Measurements from ENCODE around the gene LTBP1. TPM values are rescaled to one million over a fixed set of nuclear protein-coding genes. Genes with fewer than 3 reads are reported as not detected.

The LTBP1 gene
- total RNA-seq, 2 experiments from 2014 or later = 61.1 to 82.6 TPM

GRCh38 chr2:33226546-33226945 is 279.8 kb downstream of the LTBP1 start:
- Histone ChIP-seq H3K4me2 (ENCODE audit: low read length) (no peak overlapping the region), H2AFZ (ENCODE audit: low read length) (no peak overlapping the region), H3K27ac (ENCODE audit: low read depth, low read length, poor library complexity, severe bottlenecking) (no peak overlapping the region), H3K9me3 (ENCODE audit: low read length) (0 out of 2 replicates have a peak, but pooled peaks cover 3% of the 10 kb centered on the region), H3K4me3 (ENCODE audit: low read depth, low read length, poor library complexity, severe bottlenecking) (no peak overlapping the region), H4K20me1 (ENCODE audit: insufficient read depth, low read length) (no peaks in the 10 kb centered on the region), H3K4me1 (ENCODE audit: insufficient read depth, low read length, poor library complexity, severe bottlenecking) (no peaks in the 10 kb centered on the region), H3K36me3 (ENCODE audit: insufficient read depth, low read length) (peaks cover 63% of the 10 kb centered on the region), H3K79me2 (ENCODE audit: insufficient read depth, low read depth, low read length) (no peaks in the 10 kb centered on the region), H3K9me2 (ENCODE audit: insufficient read depth, low read length) (no peaks in the 10 kb centered on the region)
- ChIA-PET POLR2A (no interaction called here), CTCF (ENCODE audit: unreplicated experiment) (no interaction called here)
- intact Hi-C loops (cut with micrococcal nuclease; ENCODE audit: unreplicated experiment) = no loop called here
- no TSS peak for BruUV-seq (replicated peaks)
- DNase-seq (ENCODE audit: low spot score) = no peak
- TF ChIP-seq CTCF (conservative IDR thresholded peaks at IDR 0.05; ENCODE audit: low read length) (no peak), EZH2phosphoT487 (IDR thresholded peaks at IDR 0.05; ENCODE audit: borderline replicate concordance, low read depth, low read length) (no peak)

GRCh38 chr2:33229646-33230045 is 282.9 kb downstream of the LTBP1 start:
- TF ChIP-seq CTCF (conservative IDR thresholded peaks at IDR 0.05; ENCODE audit: low read length) (no peak), EZH2phosphoT487 (IDR thresholded peaks at IDR 0.05; ENCODE audit: borderline replicate concordance, low read depth, low read length) (no peak)
- no peak overlapping the region for H3K4me2 ChIP-seq (ENCODE audit: low read length)
- no TSS peak for BruUV-seq (replicated peaks)
- peaks cover 50% of the 10 kb centered on the region for H3K36me3 ChIP-seq (ENCODE audit: insufficient read depth, low read length)
- H2AFZ ChIP-seq (ENCODE audit: low read length) = no peak overlapping the region
- no peak overlapping the region for H3K4me3 ChIP-seq (ENCODE audit: low read depth, low read length, poor library complexity, severe bottlenecking)
- no peaks in the 10 kb centered on the region for H3K9me2 ChIP-seq (ENCODE audit: insufficient read depth, low read length)
- intact Hi-C loops (cut with micrococcal nuclease; ENCODE audit: unreplicated experiment) = no loop called here
- H3K27ac ChIP-seq (ENCODE audit: low read depth, low read length, poor library complexity, severe bottlenecking) = no peak overlapping the region
- CTCF ChIA-PET (ENCODE audit: unreplicated experiment) = no interaction called here
- DNase-seq (ENCODE audit: low spot score) = no peak
- 0 out of 2 replicates have a peak, but pooled peaks cover 3% of the 10 kb centered on the region for H3K9me3 ChIP-seq (ENCODE audit: low read length)
- H3K79me2 ChIP-seq (ENCODE audit: insufficient read depth, low read depth, low read length) = no peaks in the 10 kb centered on the region
- POLR2A ChIA-PET = interaction anchor here (0.6 kb wide), 1 partner anchor 79 kb away, joined by 3 read pairs; no protein-coding TSS in a partner anchor
- H4K20me1 ChIP-seq (ENCODE audit: insufficient read depth, low read length) = no peaks in the 10 kb centered on the region
- H3K4me1 ChIP-seq (ENCODE audit: insufficient read depth, low read length, poor library complexity, severe bottlenecking) = no peaks in the 10 kb centered on the region

- Histone ChIP-seq H3K79me2 (ENCODE audit: insufficient read depth, low read depth, low read length) (no peaks in the 10 kb centered on the region), H3K4me2 (ENCODE audit: low read length) (no peak overlapping the region), H3K4me3 (ENCODE audit: low read depth, low read length, poor library complexity, severe bottlenecking) (no peak overlapping the region), H3K9me3 (ENCODE audit: low read length) (no peaks in the 10 kb centered on the region), H3K27ac (ENCODE audit: low read depth, low read length, poor library complexity, severe bottlenecking) (no peak overlapping the region), H4K20me1 (ENCODE audit: insufficient read depth, low read length) (no peaks in the 10 kb centered on the region), H3K36me3 (ENCODE audit: insufficient read depth, low read length) (peaks cover 45% of the 10 kb centered on the region), H2AFZ (ENCODE audit: low read length) (no peak overlapping the region), H3K4me1 (ENCODE audit: insufficient read depth, low read length, poor library complexity, severe bottlenecking) (no peaks in the 10 kb centered on the region), H3K9me2 (ENCODE audit: insufficient read depth, low read length) (no peaks in the 10 kb centered on the region)
- CTCF ChIA-PET (ENCODE audit: unreplicated experiment) = no interaction called here
- POLR2A ChIA-PET = interaction anchor here (1.3 kb wide), 1 partner anchor 13 kb away, joined by 3 read pairs; no protein-coding TSS in a partner anchor
- BruUV-seq (replicated peaks) = no TSS peak
- DNase-seq (ENCODE audit: low spot score) = no peak
- intact Hi-C loops (cut with micrococcal nuclease; ENCODE audit: unreplicated experiment) = no loop called here
- TF ChIP-seq CTCF (conservative IDR thresholded peaks at IDR 0.05; ENCODE audit: low read length) (no peak), EZH2phosphoT487 (IDR thresholded peaks at IDR 0.05; ENCODE audit: borderline replicate concordance, low read depth, low read length) (no peak)
These were observed 283.4 kb downstream of the LTBP1 start for GRCh38 chr2:33230195-33230594.
